ENCODE data around the gene MACROD2. TPM values are rescaled to one million over a fixed set of nuclear protein-coding genes. Genes with fewer than 3 reads are reported as not detected.

MACROD2 gene
- total RNA-seq, 1 donor from 2014 or later = 2.5 TPM

GRCh38 chr20:14521436-14521835 lies 526.1 kb downstream of the MACROD2 start:
- Mint-ChIP-seq H3K27ac (ENCODE audit: unreplicated experiment) (no peak overlapping the region), H3K36me3 (ENCODE audit: unreplicated experiment) (no peaks in the 10 kb centered on the region), H3K4me3 (ENCODE audit: unreplicated experiment) (no peak overlapping the region), H3K27me3 (ENCODE audit: unreplicated experiment) (peaks cover 3% of the 10 kb centered on the region), H3K4me1 (ENCODE audit: unreplicated experiment) (no peaks in the 10 kb centered on the region), H3K9me3 (ENCODE audit: unreplicated experiment) (peaks cover 4% of the 10 kb centered on the region)
- TF ChIP-seq CTCF (IDR thresholded peaks at IDR 0.05) = no peak
- DNase-seq (ENCODE audit: extremely low spot score, unreplicated experiment) = no peak

- H3K27me3 Mint-ChIP-seq (ENCODE audit: unreplicated experiment) = peaks cover 3% of the 10 kb centered on the region
- H3K4me1 Mint-ChIP-seq (ENCODE audit: unreplicated experiment) = no peaks in the 10 kb centered on the region
- H3K9me3 Mint-ChIP-seq (ENCODE audit: unreplicated experiment) = no peaks in the 10 kb centered on the region
- H3K36me3 Mint-ChIP-seq (ENCODE audit: unreplicated experiment) = no peaks in the 10 kb centered on the region
- no peak overlapping the region for H3K4me3 Mint-ChIP-seq (ENCODE audit: unreplicated experiment)
- no peak overlapping the region for H3K27ac Mint-ChIP-seq (ENCODE audit: unreplicated experiment)
- no peak for TF ChIP-seq CTCF (IDR thresholded peaks at IDR 0.05)
- no peak for DNase-seq (ENCODE audit: extremely low spot score, unreplicated experiment)
Measured at GRCh38 chr20:14522595-14522994, 527.3 kb downstream of the MACROD2 start.

GRCh38 chr20:14523090-14523489 lies 527.8 kb downstream of the MACROD2 start:
- Mint-ChIP-seq H3K36me3 (ENCODE audit: unreplicated experiment) (no peaks in the 10 kb centered on the region), H3K27ac (ENCODE audit: unreplicated experiment) (no peak overlapping the region)

GRCh38 chr20:14525426-14525825 lies 530.1 kb downstream of the MACROD2 start:
- TF ChIP-seq CTCF (IDR thresholded peaks at IDR 0.05) = no peak
- no peaks in the 10 kb centered on the region for H3K36me3 Mint-ChIP-seq (ENCODE audit: unreplicated experiment)
- H3K27ac Mint-ChIP-seq (ENCODE audit: unreplicated experiment) = no peak overlapping the region

More at GRCh38 chr20:14523090-14523489, 527.8 kb downstream of the MACROD2 start:
- Mint-ChIP-seq H3K4me1 (ENCODE audit: unreplicated experiment) (no peaks in the 10 kb centered on the region), H3K27me3 (ENCODE audit: unreplicated experiment) (peaks cover 3% of the 10 kb centered on the region), H3K9me3 (ENCODE audit: unreplicated experiment) (no peaks in the 10 kb centered on the region), H3K4me3 (ENCODE audit: unreplicated experiment) (no peak overlapping the region)
- DNase-seq (ENCODE audit: extremely low spot score, unreplicated experiment) = no peak
- TF ChIP-seq CTCF (IDR thresholded peaks at IDR 0.05) = no peak

GRCh38 chr20:14526891-14527290 lies 531.6 kb downstream of the MACROD2 start:
- Mint-ChIP-seq H3K27ac (ENCODE audit: unreplicated experiment) (no peak overlapping the region), H3K9me3 (ENCODE audit: unreplicated experiment) (peaks cover 4% of the 10 kb centered on the region)

More at GRCh38 chr20:14525426-14525825, 530.1 kb downstream of the MACROD2 start:
- Mint-ChIP-seq H3K9me3 (ENCODE audit: unreplicated experiment) (peaks cover 4% of the 10 kb centered on the region), H3K4me1 (ENCODE audit: unreplicated experiment) (no peaks in the 10 kb centered on the region), H3K27me3 (ENCODE audit: unreplicated experiment) (no peaks in the 10 kb centered on the region), H3K4me3 (ENCODE audit: unreplicated experiment) (no peak overlapping the region)
- no peak for DNase-seq (ENCODE audit: extremely low spot score, unreplicated experiment)

More at GRCh38 chr20:14526891-14527290, 531.6 kb downstream of the MACROD2 start:
- H3K4me3 Mint-ChIP-seq (ENCODE audit: unreplicated experiment) = no peak overlapping the region
- H3K36me3 Mint-ChIP-seq (ENCODE audit: unreplicated experiment) = no peaks in the 10 kb centered on the region
- no peak for TF ChIP-seq CTCF (IDR thresholded peaks at IDR 0.05)
- DNase-seq (ENCODE audit: extremely low spot score, unreplicated experiment) = no peak
- no peaks in the 10 kb centered on the region for H3K27me3 Mint-ChIP-seq (ENCODE audit: unreplicated experiment)
- H3K4me1 Mint-ChIP-seq (ENCODE audit: unreplicated experiment) = no peaks in the 10 kb centered on the region

Measured in osteocyte (in vitro differentiated cells).